HEK293 (cell line): ENCODE results near the gene SLC6A9.

Experiments used
- CTCF ChIA-PET: fragments of 350-600 bp; formaldehyde crosslinking; extraction: SDS; loops from one replicate; lab custom pipeline; 2021; ENCODE audit warnings: antibody characterized with exemption; lab: Yijun Ruan, JAX
- POLR2A ChIA-PET: fragments of 300-600 bp; formaldehyde crosslinking; extraction: SDS; loops from one replicate; lab custom pipeline; 2020; ENCODE audit warnings: antibody characterized with exemption, inconsistent platforms; lab: Yijun Ruan, JAX
- H3K27ac ChIP-seq: fragments of 200-500 bp; sonication (Bioruptor generic); 2 replicates; pipeline ENCODE4 v1.5.1; 2014; ENCODE audit warnings: low read depth, low read length, control low read depth, inconsistent platforms; ENCODE audit errors: extremely low read depth
- H3K36me3 ChIP-seq, 2 experiments: fragments of 200-500 bp in 1 of 2; sonication (Bioruptor generic) in 1 of 2; 1 replicate in 1 of 2; 2 replicates in 1 of 2; pipeline ENCODE4 v1.5.1; 2014 to 2017; ENCODE audit warnings: inconsistent platforms in 2 of 2, low read length in 2 of 2; ENCODE audit not compliant: control insufficient read depth in 2 of 2, insufficient read depth in 1 of 2
- H3K4me1 ChIP-seq: fragments of 200-500 bp; sonication (Bioruptor generic); 2 replicates; pipeline ENCODE4 v1.5.1; 2014; ENCODE audit warnings: mild to moderate bottlenecking, low read length, inconsistent platforms; ENCODE audit not compliant: control insufficient read depth, insufficient read depth
- H3K4me3 ChIP-seq: 2 replicates; pipeline ENCODE4 v1.5.1; 2011; ENCODE audit warnings: low read depth, mild to moderate bottlenecking, control low read depth, low read length, moderate library complexity
- H3K9me3 ChIP-seq: fragments of 200-500 bp; sonication (Bioruptor generic); 2 replicates; pipeline ENCODE4 v1.5.1; 2014; ENCODE audit warnings: low read depth, low read length, inconsistent platforms; ENCODE audit not compliant: control insufficient read depth, insufficient read depth
- PATZ1 ChIP-seq: fragments of 450-650 bp; formaldehyde crosslinking; IDR thresholded peaks from 2 replicates; pipeline ENCODE4 v1.5.1; 2016; ENCODE audit warnings: missing biosample characterization, missing genetic modification characterization
- PRDM10 ChIP-seq: fragments of 450-650 bp; formaldehyde crosslinking; IDR thresholded peaks from 2 replicates; pipeline ENCODE4 v1.5.1; 2016; ENCODE audit warnings: missing biosample characterization, missing genetic modification characterization
- YY2 ChIP-seq: fragments of 450-650 bp; formaldehyde crosslinking; IDR thresholded peaks from 2 replicates; pipeline ENCODE4 v1.5.1; 2016; ENCODE audit warnings: missing biosample characterization, missing genetic modification characterization
- ZBTB17 ChIP-seq: fragments of 450-650 bp; formaldehyde crosslinking; IDR thresholded peaks from 2 replicates; pipeline ENCODE4 v1.5.1; 2016; ENCODE audit warnings: missing biosample characterization, missing genetic modification characterization
- ZBTB49 ChIP-seq: fragments of 450-650 bp; formaldehyde crosslinking; IDR thresholded peaks from 2 replicates; pipeline ENCODE4 v1.5.1; 2016; ENCODE audit warnings: missing biosample characterization, missing genetic modification characterization, low read depth
- ZEB2 ChIP-seq: fragments of 450-650 bp; formaldehyde crosslinking; IDR thresholded peaks from 2 replicates; pipeline ENCODE4 v1.5.1; 2016; ENCODE audit warnings: missing biosample characterization, missing genetic modification characterization
- ZFP3 ChIP-seq: fragments of 450-650 bp; formaldehyde crosslinking; IDR thresholded peaks from 2 replicates; pipeline ENCODE4 v1.5.1; 2016; ENCODE audit warnings: low read depth, missing biosample characterization, missing genetic modification characterization
- ZFP37 ChIP-seq: fragments of 450-650 bp; formaldehyde crosslinking; IDR thresholded peaks from 2 replicates; pipeline ENCODE4 v1.5.1; 2016; ENCODE audit warnings: missing biosample characterization, missing genetic modification characterization
- ZNF10 ChIP-seq: fragments of 450-650 bp; formaldehyde crosslinking; IDR thresholded peaks from 2 replicates; pipeline ENCODE4 v1.5.1; 2017; ENCODE audit warnings: missing biosample characterization, missing genetic modification characterization
- ZNF266 ChIP-seq: fragments of 450-650 bp; formaldehyde crosslinking; IDR thresholded peaks from 2 replicates; pipeline ENCODE4 v1.5.1; 2016; ENCODE audit warnings: missing biosample characterization, missing genetic modification characterization, low read depth
- ZNF366 ChIP-seq: fragments of 450-650 bp; formaldehyde crosslinking; conservative IDR thresholded peaks from 2 replicates; pipeline ENCODE4 v1.5.1; 2016; ENCODE audit warnings: missing biosample characterization, missing genetic modification characterization
- ZNF404 ChIP-seq: fragments of 450-650 bp; formaldehyde crosslinking; IDR thresholded peaks from 2 replicates; pipeline ENCODE4 v1.5.1; 2017; ENCODE audit warnings: missing biosample characterization, missing genetic modification characterization
- ZNF521 ChIP-seq: fragments of 450-650 bp; formaldehyde crosslinking; IDR thresholded peaks from 2 replicates; pipeline ENCODE4 v1.5.1; 2017; ENCODE audit warnings: missing biosample characterization, mild to moderate bottlenecking, missing genetic modification characterization
- ZNF610 ChIP-seq: fragments of 450-650 bp; formaldehyde crosslinking; IDR thresholded peaks from 2 replicates; pipeline ENCODE4 v1.5.1; 2016; ENCODE audit warnings: missing biosample characterization, missing genetic modification characterization, borderline replicate concordance
- ZNF629 ChIP-seq: fragments of 450-650 bp; formaldehyde crosslinking; IDR thresholded peaks from 2 replicates; pipeline ENCODE4 v1.5.1; 2017; ENCODE audit warnings: missing biosample characterization, missing genetic modification characterization
- ZNF830 ChIP-seq: fragments of 450-650 bp; IDR thresholded peaks from 2 replicates; pipeline ENCODE4 v1.5.0; 2018; ENCODE audit warnings: missing biosample characterization, missing genetic modification characterization, low read depth, mild to moderate bottlenecking, moderate library complexity
- ZSCAN18 ChIP-seq: fragments of 450-650 bp; formaldehyde crosslinking; IDR thresholded peaks from 2 replicates; pipeline ENCODE4 v1.5.1; 2016; ENCODE audit warnings: missing biosample characterization, missing genetic modification characterization

Gene SLC6A9

GRCh38 chr1:44029911-44030604, 1.2 kb downstream of the SLC6A9 start (continued):
- TF ChIP-seq ZBTB17 (tag by site-specific recombination) = no peak
- no peak for TF ChIP-seq ZNF830 (tag by site-specific recombination)
- TF ChIP-seq ZNF610 = 0 out of 2 replicates have a peak, but pooled peaks have one; percentile 30
- no peak for TF ChIP-seq ZBTB49 (tag by site-specific recombination)
- TF ChIP-seq ZSCAN18 (tag by site-specific recombination) = no peak
- TF ChIP-seq ZNF10 (tag by site-specific recombination) = no peak

GRCh38 chr1:44029260-44029910, 1.9 kb downstream of the SLC6A9 start:
- Histone ChIP-seq H3K4me1 (peaks cover 5% of the 10 kb centered on the region; the same call in 1 of the 2 replicates), H3K4me3 (peak overlapping the region; percentile 67), H3K9me3 (no peaks in the 10 kb centered on the region), H3K27ac (peak overlapping the region; percentile 85; the same call in 1 of the 2 replicates), H3K36me3 (no peaks in the 10 kb centered on the region)
- TF ChIP-seq PRDM10 (tag by site-specific recombination) (peak; percentile 80; the same call in 1 of the 2 replicates), ZNF629 (tag by site-specific recombination) (0 out of 2 replicates have a peak, but pooled peaks have one; percentile 44), ZNF366 (0 out of 2 replicates have a peak, but pooled peaks have one; percentile 29), ZBTB17 (tag by site-specific recombination) (peak; percentile 40), ZFP3 (no peak), ZNF521 (tag by site-specific recombination) (no peak), ZEB2 (tag by site-specific recombination) (0 out of 2 replicates have a peak, but pooled peaks have one; percentile 71), ZFP37 (tag by site-specific recombination) (no peak), ZNF266 (tag by site-specific recombination) (no peak), ZNF404 (tag by site-specific recombination) (no peak), YY2 (tag by site-specific recombination) (no peak), PATZ1 (tag by site-specific recombination) (0 out of 2 replicates have a peak, but pooled peaks have one; percentile 2)
- POLR2A ChIA-PET = no interaction called here
- CTCF ChIA-PET = no interaction called here
